ENCODE results near the gene TRIP10. TPM values are rescaled to one million over a fixed set of nuclear protein-coding genes. Genes with fewer than 3 reads are reported as not detected.

The TRIP10 gene
- total RNA-seq, 1 donor, result 36.2 TPM

GRCh38 chr19:6730941-6731670 is 8.4 kb upstream of the TRIP10 start:
- Histone ChIP-seq H3K79me2 (ENCODE audit: insufficient read depth, low read length) (peaks cover 7% of the 10 kb centered on the region), H3K4me3 (ENCODE audit: insufficient read depth, low read length) (no peak overlapping the region), H3K4me1 (ENCODE audit: insufficient read depth, low read length) (peaks cover 4% of the 10 kb centered on the region), H3K9me3 (ENCODE audit: low read depth, low read length) (no peaks in the 10 kb centered on the region), H3K36me3 (ENCODE audit: insufficient read depth, low read length) (no peaks in the 10 kb centered on the region), H4K20me1 (ENCODE audit: insufficient read depth, low read length) (no peaks in the 10 kb centered on the region), H2AFZ (ENCODE audit: low read length) (no peak overlapping the region), H3K4me2 (ENCODE audit: insufficient read depth, low read length) (no peak overlapping the region), H3K27me3 (ENCODE audit: insufficient read depth, low read length) (no peaks in the 10 kb centered on the region), H3K27ac (ENCODE audit: low read depth, low read length) (no peak overlapping the region)
- no peak for TF ChIP-seq CTCF (IDR thresholded peaks at IDR 0.05; ENCODE audit: extremely low read depth, low read depth, low read length)
- DNase-seq (ENCODE audit: insufficient read length, low spot score, missing footprints), result peak; percentile 80

- no peaks in the 10 kb centered on the region for H4K20me1 ChIP-seq (ENCODE audit: insufficient read depth, low read length)
These were observed 7.7 kb upstream of the TRIP10 start for GRCh38 chr19:6731822-6732221.

GRCh38 chr19:6732803-6733337 is 6.6 kb upstream of the TRIP10 start:
- H3K4me3 ChIP-seq (ENCODE audit: insufficient read depth, low read length), result no peak overlapping the region
- no peak overlapping the region for H3K4me2 ChIP-seq (ENCODE audit: insufficient read depth, low read length)
- no peaks in the 10 kb centered on the region for H4K20me1 ChIP-seq (ENCODE audit: insufficient read depth, low read length)
- H3K9me3 ChIP-seq (ENCODE audit: low read depth, low read length), result no peaks in the 10 kb centered on the region
- no peaks in the 10 kb centered on the region for H3K36me3 ChIP-seq (ENCODE audit: insufficient read depth, low read length)
- no peak for TF ChIP-seq CTCF (IDR thresholded peaks at IDR 0.05; ENCODE audit: extremely low read depth, low read depth, low read length)
- H3K27me3 ChIP-seq (ENCODE audit: insufficient read depth, low read length), result no peaks in the 10 kb centered on the region
- H2AFZ ChIP-seq (ENCODE audit: low read length), result no peak overlapping the region
- H3K27ac ChIP-seq (ENCODE audit: low read depth, low read length), result no peak overlapping the region
- DNase-seq (ENCODE audit: insufficient read length, low spot score, missing footprints), result peak; percentile 58
- peaks cover 7% of the 10 kb centered on the region for H3K79me2 ChIP-seq (ENCODE audit: insufficient read depth, low read length)
- peaks cover 12% of the 10 kb centered on the region for H3K4me1 ChIP-seq (ENCODE audit: insufficient read depth, low read length)

More at GRCh38 chr19:6731822-6732221, 7.7 kb upstream of the TRIP10 start:
- Histone ChIP-seq H3K27ac (ENCODE audit: low read depth, low read length) (no peak overlapping the region), H3K27me3 (ENCODE audit: insufficient read depth, low read length) (no peaks in the 10 kb centered on the region), H3K4me2 (ENCODE audit: insufficient read depth, low read length) (no peak overlapping the region), H3K4me3 (ENCODE audit: insufficient read depth, low read length) (no peak overlapping the region), H3K4me1 (ENCODE audit: insufficient read depth, low read length) (peaks cover 10% of the 10 kb centered on the region), H3K9me3 (ENCODE audit: low read depth, low read length) (no peaks in the 10 kb centered on the region), H3K79me2 (ENCODE audit: insufficient read depth, low read length) (peaks cover 7% of the 10 kb centered on the region), H2AFZ (ENCODE audit: low read length) (no peak overlapping the region), H3K36me3 (ENCODE audit: insufficient read depth, low read length) (no peaks in the 10 kb centered on the region)
- peak; percentile 39 for DNase-seq (ENCODE audit: insufficient read length, low spot score, missing footprints)
- no peak for TF ChIP-seq CTCF (IDR thresholded peaks at IDR 0.05; ENCODE audit: extremely low read depth, low read depth, low read length)

- Histone ChIP-seq H4K20me1 (ENCODE audit: insufficient read depth, low read length) (no peaks in the 10 kb centered on the region), H3K27ac (ENCODE audit: low read depth, low read length) (no peak overlapping the region), H3K27me3 (ENCODE audit: insufficient read depth, low read length) (no peaks in the 10 kb centered on the region), H3K4me2 (ENCODE audit: insufficient read depth, low read length) (no peak overlapping the region), H3K9me3 (ENCODE audit: low read depth, low read length) (no peaks in the 10 kb centered on the region), H3K4me3 (ENCODE audit: insufficient read depth, low read length) (no peak overlapping the region), H3K36me3 (ENCODE audit: insufficient read depth, low read length) (no peaks in the 10 kb centered on the region), H3K4me1 (ENCODE audit: insufficient read depth, low read length) (peaks cover 18% of the 10 kb centered on the region), H3K79me2 (ENCODE audit: insufficient read depth, low read length) (peaks cover 7% of the 10 kb centered on the region), H2AFZ (ENCODE audit: low read length) (no peak overlapping the region)
- peak; percentile 83 for DNase-seq (ENCODE audit: insufficient read length, low spot score, missing footprints)
- peak; percentile 15 for TF ChIP-seq CTCF (IDR thresholded peaks at IDR 0.05; ENCODE audit: extremely low read depth, low read depth, low read length)
These were observed 6.0 kb upstream of the TRIP10 start for GRCh38 chr19:6733338-6734095.

Data from osteoblast (primary cell).